ENCODE data around the gene LCNL1. TPM values are rescaled to one million over a fixed set of nuclear protein-coding genes. Genes with fewer than 3 reads are reported as not detected.

LCNL1 gene
- total and polyA plus RNA-seq, 2 experiments from 2014 or later: 0.13 to 0.47 TPM

GRCh38 chr9:137034709-137035506, 52.1 kb downstream of the LCNL1 start:
- Histone ChIP-seq H3K4me3 (no peak overlapping the region), H3K9me3 (ENCODE audit: low read depth) (no peaks in the 10 kb centered on the region)
- WGBS (ENCODE audit: low lambda C conversion rate, missing lambda C conversion rate): 47% methylated on average over 24 of the region's 24 CpGs

More at GRCh38 chr9:137034709-137035506, 52.1 kb downstream of the LCNL1 start:
- no peak overlapping the region for H3K4me2 ChIP-seq
- no peaks in the 10 kb centered on the region for H3K36me3 ChIP-seq (replicated peaks; ENCODE audit: insufficient read depth, low read depth)
- DNase-seq (ENCODE audit: low spot score): peak; percentile 91
- H3K4me1 ChIP-seq (ENCODE audit: insufficient read depth): no peaks in the 10 kb centered on the region
- H3K27ac ChIP-seq: no peak overlapping the region
- no peak for TF ChIP-seq EZH2 (IDR thresholded peaks at IDR 0.05; ENCODE audit: borderline replicate concordance)
- TF ChIP-seq, protein P1, sequence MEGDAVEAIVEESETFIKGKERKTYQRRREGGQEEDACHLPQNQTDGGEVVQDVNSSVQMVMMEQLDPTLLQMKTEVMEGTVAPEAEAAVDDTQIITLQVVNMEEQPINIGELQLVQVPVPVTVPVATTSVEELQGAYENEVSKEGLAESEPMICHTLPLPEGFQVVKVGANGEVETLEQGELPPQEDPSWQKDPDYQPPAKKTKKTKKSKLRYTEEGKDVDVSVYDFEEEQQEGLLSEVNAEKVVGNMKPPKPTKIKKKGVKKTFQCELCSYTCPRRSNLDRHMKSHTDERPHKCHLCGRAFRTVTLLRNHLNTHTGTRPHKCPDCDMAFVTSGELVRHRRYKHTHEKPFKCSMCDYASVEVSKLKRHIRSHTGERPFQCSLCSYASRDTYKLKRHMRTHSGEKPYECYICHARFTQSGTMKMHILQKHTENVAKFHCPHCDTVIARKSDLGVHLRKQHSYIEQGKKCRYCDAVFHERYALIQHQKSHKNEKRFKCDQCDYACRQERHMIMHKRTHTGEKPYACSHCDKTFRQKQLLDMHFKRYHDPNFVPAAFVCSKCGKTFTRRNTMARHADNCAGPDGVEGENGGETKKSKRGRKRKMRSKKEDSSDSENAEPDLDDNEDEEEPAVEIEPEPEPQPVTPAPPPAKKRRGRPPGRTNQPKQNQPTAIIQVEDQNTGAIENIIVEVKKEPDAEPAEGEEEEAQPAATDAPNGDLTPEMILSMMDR (IDR thresholded peaks at IDR 0.05; ENCODE audit: poor library complexity): peak; percentile 88
- no peaks in the 10 kb centered on the region for H4K20me1 ChIP-seq (ENCODE audit: insufficient read depth, poor library complexity, severe bottlenecking)
- no peaks in the 10 kb centered on the region for H3K9me2 ChIP-seq (replicated peaks; ENCODE audit: insufficient read depth)
- no peaks in the 10 kb centered on the region for H3K79me2 ChIP-seq
- H2AFZ ChIP-seq: no peak overlapping the region
- no peaks in the 10 kb centered on the region for H3K27me3 ChIP-seq

Other genes with a start within 250 kb of the LCNL1 start
Only the 30 nearest of the 38 such genes appear.
- gene LCN15, start 218.5 kb upstream of the LCNL1 start, total RNA-seq: 1.5 and 35.9 TPM in 2 replicates
- gene LCN15, start 218.5 kb upstream of the LCNL1 start, polyA plus RNA-seq: 0.85 and 1.4 TPM in 2 replicates
- gene TMEM141, start 191.6 kb upstream of the LCNL1 start, total RNA-seq: 230 and 232 TPM in 2 replicates
- gene TMEM141, start 191.6 kb upstream of the LCNL1 start, polyA plus RNA-seq: 372 and 385 TPM in 2 replicates
- 10.5 and 17.7 TPM in 2 replicates for gene CCDC183, start 186.7 kb upstream of the LCNL1 start, total RNA-seq
- gene CCDC183, start 186.7 kb upstream of the LCNL1 start, polyA plus RNA-seq: 32.1 and 56.4 TPM in 2 replicates
- gene RABL6, start 175.0 kb upstream of the LCNL1 start, total RNA-seq: 67.2 and 72.3 TPM in 2 replicates
- 103 and 110 TPM in 2 replicates for gene RABL6, start 175.0 kb upstream of the LCNL1 start, polyA plus RNA-seq
- gene AJM1, start 140.5 kb upstream of the LCNL1 start, total RNA-seq: 2.0 and 3.0 TPM in 2 replicates
- 7.2 and 7.7 TPM in 2 replicates for gene AJM1, start 140.5 kb upstream of the LCNL1 start, polyA plus RNA-seq
- gene PHPT1, start 133.6 kb upstream of the LCNL1 start, total RNA-seq: 101 and 111 TPM in 2 replicates
- gene PHPT1, start 133.6 kb upstream of the LCNL1 start, polyA plus RNA-seq: 384 and 390 TPM in 2 replicates
- 7.9 and 8.5 TPM in 2 replicates for gene MAMDC4, start 130.6 kb upstream of the LCNL1 start, total RNA-seq
- 12.7 and 16.9 TPM in 2 replicates for gene MAMDC4, start 130.6 kb upstream of the LCNL1 start, polyA plus RNA-seq
- 318 and 372 TPM in 2 replicates for gene EDF1, start 116.7 kb upstream of the LCNL1 start, total RNA-seq
- gene EDF1, start 116.7 kb upstream of the LCNL1 start, polyA plus RNA-seq: 508 and 568 TPM in 2 replicates
- gene TRAF2, start 96.5 kb upstream of the LCNL1 start, total RNA-seq: 7.6 TPM in 2 replicates
- 12.4 and 12.6 TPM in 2 replicates for gene TRAF2, start 96.5 kb upstream of the LCNL1 start, polyA plus RNA-seq
- 141 and 179 TPM in 2 replicates for gene FBXW5, start 38.3 kb upstream of the LCNL1 start, total RNA-seq
- gene FBXW5, start 38.3 kb upstream of the LCNL1 start, polyA plus RNA-seq: 160 and 172 TPM in 2 replicates
- gene C8G, start 37.8 kb upstream of the LCNL1 start, total RNA-seq: 5.7 and 15.7 TPM in 2 replicates
- gene C8G, start 37.8 kb upstream of the LCNL1 start, polyA plus RNA-seq: 15.4 and 15.7 TPM in 2 replicates
- 1.6 and 4.1 TPM in 2 replicates for gene LCN12, start 30.7 kb upstream of the LCNL1 start, total RNA-seq
- gene LCN12, start 30.7 kb upstream of the LCNL1 start, polyA plus RNA-seq: 27.4 and 36.8 TPM in 2 replicates
- gene PTGDS, start 5.5 kb upstream of the LCNL1 start, total RNA-seq: 56.0 and 56.4 TPM in 2 replicates
- gene PTGDS, start 5.5 kb upstream of the LCNL1 start, polyA plus RNA-seq: 290 and 383 TPM in 2 replicates
- 35.1 and 39.5 TPM in 2 replicates for gene PAXX, start 9.4 kb downstream of the LCNL1 start, total RNA-seq
- gene PAXX, start 9.4 kb downstream of the LCNL1 start, polyA plus RNA-seq: 89.5 and 97.5 TPM in 2 replicates
- 6.6 and 9.9 TPM in 2 replicates for gene CLIC3, start 13.6 kb downstream of the LCNL1 start, total RNA-seq
- 45.0 and 63.5 TPM in 2 replicates for gene CLIC3, start 13.6 kb downstream of the LCNL1 start, polyA plus RNA-seq
- gene ABCA2, start 45.2 kb downstream of the LCNL1 start, total RNA-seq: 12.7 and 14.6 TPM in 2 replicates
- 15.6 and 21.8 TPM in 2 replicates for gene ABCA2, start 45.2 kb downstream of the LCNL1 start, polyA plus RNA-seq
- not detected in 2 replicates for gene FUT7, start 49.1 kb downstream of the LCNL1 start, total RNA-seq
- 0.06 TPM in 1 of 2 replicates, not detected in the other for gene FUT7, start 49.1 kb downstream of the LCNL1 start, polyA plus RNA-seq
- 12.3 and 12.7 TPM in 2 replicates for gene NPDC1, start 63.2 kb downstream of the LCNL1 start, total RNA-seq
- gene NPDC1, start 63.2 kb downstream of the LCNL1 start, polyA plus RNA-seq: 69.8 and 72.7 TPM in 2 replicates
- 1.8 and 2.3 TPM in 2 replicates for gene ENTPD2, start 71.1 kb downstream of the LCNL1 start, total RNA-seq
- 1.1 and 3.2 TPM in 2 replicates for gene ENTPD2, start 71.1 kb downstream of the LCNL1 start, polyA plus RNA-seq
- gene SAPCD2, start 87.6 kb downstream of the LCNL1 start, total RNA-seq: 4.6 and 7.5 TPM in 2 replicates
- gene SAPCD2, start 87.6 kb downstream of the LCNL1 start, polyA plus RNA-seq: 4.8 and 5.6 TPM in 2 replicates
- gene UAP1L1, start 94.5 kb downstream of the LCNL1 start, total RNA-seq: 11.2 and 15.6 TPM in 2 replicates
- gene UAP1L1, start 94.5 kb downstream of the LCNL1 start, polyA plus RNA-seq: 39.1 and 40.1 TPM in 2 replicates
- 54.6 and 60.8 TPM in 2 replicates for gene MAN1B1, start 104.0 kb downstream of the LCNL1 start, total RNA-seq
- 94.2 and 101 TPM in 2 replicates for gene MAN1B1, start 104.0 kb downstream of the LCNL1 start, polyA plus RNA-seq
- 206 and 207 TPM in 2 replicates for gene DPP7, start 131.7 kb downstream of the LCNL1 start, total RNA-seq
- 544 and 678 TPM in 2 replicates for gene DPP7, start 131.7 kb downstream of the LCNL1 start, polyA plus RNA-seq
- not detected in 2 replicates for gene GRIN1, start 156.2 kb downstream of the LCNL1 start, total RNA-seq
- gene GRIN1, start 156.2 kb downstream of the LCNL1 start, polyA plus RNA-seq: not detected in 2 replicates
- gene LRRC26, start 187.1 kb downstream of the LCNL1 start, total RNA-seq: 0.73 and 1.1 TPM in 2 replicates
- gene LRRC26, start 187.1 kb downstream of the LCNL1 start, polyA plus RNA-seq: 0.89 and 2.6 TPM in 2 replicates
- not detected in 2 replicates for gene TMEM210, start 189.1 kb downstream of the LCNL1 start, total RNA-seq
- not detected in 2 replicates for gene TMEM210, start 189.1 kb downstream of the LCNL1 start, polyA plus RNA-seq
- 21.3 and 26.2 TPM in 2 replicates for gene ANAPC2, start 205.6 kb downstream of the LCNL1 start, total RNA-seq
- gene ANAPC2, start 205.6 kb downstream of the LCNL1 start, polyA plus RNA-seq: 12.2 and 16.2 TPM in 2 replicates
- 74.3 and 82.2 TPM in 2 replicates for gene SSNA1, start 205.7 kb downstream of the LCNL1 start, total RNA-seq
- gene SSNA1, start 205.7 kb downstream of the LCNL1 start, polyA plus RNA-seq: 128 and 137 TPM in 2 replicates
- gene TPRN, start 217.7 kb downstream of the LCNL1 start, total RNA-seq: 27.6 and 34.4 TPM in 2 replicates
- gene TPRN, start 217.7 kb downstream of the LCNL1 start, polyA plus RNA-seq: 82.3 and 104 TPM in 2 replicates
- 37.6 and 43.5 TPM in 2 replicates for gene TMEM203, start 222.7 kb downstream of the LCNL1 start, total RNA-seq
- 48.3 and 60.7 TPM in 2 replicates for gene TMEM203, start 222.7 kb downstream of the LCNL1 start, polyA plus RNA-seq

All from hepatocyte (in vitro differentiated cells).